ENCODE measurements around the gene JAM3.

GRCh38 chr11:134033276-134033675 lies 35.6 kb upstream of the JAM3 start:
- TF ChIP-seq CTCF (IDR thresholded peaks at IDR 0.05; ENCODE audit: low read length) (no peak), EZH2phosphoT487 (IDR thresholded peaks at IDR 0.05; ENCODE audit: low read length) (no peak)
